Stimulated activated CD8-positive, alpha-beta memory T cell treated with anti-CD3 and anti-CD28 coated beads, Interleukin-2, amount 100 ng/mL, for 48 hours (primary cell): ENCODE measurements around the gene LAMB3.
A peak's percentile ranks its signal among the peaks of the same experiment; 100 is the strongest.

Experiments used
- DNase-seq, 2 donors: peaks; one replicate each; pipeline ENCODE4 v3.0.0-alpha.2; 2020; ENCODE audit warnings: low read depth in 2 of 2

LAMB3 gene

DNA sequence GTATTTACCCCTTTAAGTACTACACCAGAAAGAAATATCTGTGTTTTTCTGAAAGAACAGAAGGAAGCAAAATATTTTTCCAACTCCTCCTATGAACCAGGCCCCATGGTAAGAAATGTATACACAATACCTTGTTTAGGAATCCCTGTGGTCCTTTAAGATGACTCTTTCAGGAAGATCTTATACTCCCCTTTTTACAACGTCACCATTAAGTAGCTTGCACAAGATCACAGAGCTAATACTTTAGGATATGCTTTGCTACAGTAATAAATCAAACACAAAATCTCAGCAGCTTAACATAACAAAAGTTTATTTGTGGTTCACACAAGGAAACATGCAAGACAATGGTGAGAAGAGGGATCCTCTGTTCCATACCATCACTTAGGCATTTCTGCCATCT is 8.8 kb upstream of the LAMB3 start:
- DNase-seq: no peak

DNA sequence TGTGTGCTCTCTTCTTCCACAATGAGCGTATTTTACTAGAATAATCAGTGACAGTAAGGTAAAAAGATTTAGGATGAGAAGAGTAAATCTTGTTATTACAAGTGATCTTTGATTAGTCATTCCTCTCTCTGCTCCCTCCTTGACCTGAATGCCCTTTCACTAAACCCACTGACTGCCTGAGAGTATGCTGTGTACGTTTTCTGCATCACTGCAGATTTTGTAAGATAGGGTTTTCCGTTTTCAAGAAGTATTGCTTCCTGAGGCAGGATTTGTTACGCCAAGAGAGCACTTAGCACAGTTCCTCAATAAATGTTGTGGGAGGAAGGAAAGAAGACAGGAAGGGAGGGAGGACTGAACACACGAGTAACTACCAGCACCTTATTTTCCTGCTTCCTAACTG is 7.7 kb upstream of the LAMB3 start:
- DNase-seq: no peak

DNA sequence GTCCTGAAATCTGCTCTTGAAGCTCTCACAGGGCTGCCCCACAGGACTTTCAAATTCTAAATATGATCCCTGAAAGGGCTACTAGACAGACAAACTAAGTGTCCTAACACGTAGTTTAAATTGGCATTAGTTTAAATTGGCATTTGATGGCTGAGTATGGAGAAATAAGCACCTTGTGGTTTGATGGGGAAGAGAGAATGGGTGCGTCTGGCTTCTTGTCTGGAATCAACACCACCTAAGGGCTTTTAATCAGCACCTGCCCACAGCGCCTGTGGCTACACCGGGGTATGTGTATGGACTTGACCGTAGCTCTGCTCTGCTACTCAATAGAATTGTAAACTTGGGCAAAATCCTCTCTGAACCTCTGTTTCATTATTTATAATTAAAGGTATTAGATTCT is 5.7 kb upstream of the LAMB3 start:
- no peak for DNase-seq

DNA sequence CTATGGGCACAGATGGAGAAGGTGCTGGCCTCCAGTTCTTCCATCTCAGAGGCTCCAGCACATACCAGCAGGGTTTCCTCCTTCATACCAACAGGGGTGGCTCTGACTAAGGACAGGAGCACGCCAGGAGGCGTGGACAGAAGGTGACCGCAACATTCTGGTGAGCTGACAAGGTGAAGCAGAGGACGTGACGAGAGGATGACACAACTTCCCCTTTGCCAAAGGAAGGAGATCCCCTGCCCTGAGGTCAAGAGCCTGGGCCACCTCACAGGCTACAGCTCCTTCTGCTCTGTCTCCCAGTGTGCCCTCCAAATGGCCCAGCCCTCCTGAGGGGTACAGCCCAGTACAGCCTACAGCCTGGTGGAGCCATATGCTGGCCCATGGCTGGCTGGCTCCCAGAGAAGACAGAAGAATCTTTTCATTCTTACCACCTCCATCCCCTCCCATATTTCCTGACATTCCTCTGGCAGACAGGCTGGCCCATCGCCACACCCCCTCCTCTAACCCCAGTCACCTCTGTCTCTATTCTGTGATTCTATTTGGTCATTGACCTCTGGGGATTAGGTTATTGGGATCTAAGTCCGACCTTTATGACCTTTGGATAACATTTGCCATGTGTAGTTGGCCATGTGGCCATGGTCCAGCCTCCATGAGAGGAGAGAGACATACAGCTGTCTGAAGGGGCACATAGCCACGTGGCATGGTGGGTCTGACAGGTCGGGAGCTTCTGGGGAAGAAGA is 5.1 kb upstream of the LAMB3 start:
- DNase-seq: no peak

DNA sequence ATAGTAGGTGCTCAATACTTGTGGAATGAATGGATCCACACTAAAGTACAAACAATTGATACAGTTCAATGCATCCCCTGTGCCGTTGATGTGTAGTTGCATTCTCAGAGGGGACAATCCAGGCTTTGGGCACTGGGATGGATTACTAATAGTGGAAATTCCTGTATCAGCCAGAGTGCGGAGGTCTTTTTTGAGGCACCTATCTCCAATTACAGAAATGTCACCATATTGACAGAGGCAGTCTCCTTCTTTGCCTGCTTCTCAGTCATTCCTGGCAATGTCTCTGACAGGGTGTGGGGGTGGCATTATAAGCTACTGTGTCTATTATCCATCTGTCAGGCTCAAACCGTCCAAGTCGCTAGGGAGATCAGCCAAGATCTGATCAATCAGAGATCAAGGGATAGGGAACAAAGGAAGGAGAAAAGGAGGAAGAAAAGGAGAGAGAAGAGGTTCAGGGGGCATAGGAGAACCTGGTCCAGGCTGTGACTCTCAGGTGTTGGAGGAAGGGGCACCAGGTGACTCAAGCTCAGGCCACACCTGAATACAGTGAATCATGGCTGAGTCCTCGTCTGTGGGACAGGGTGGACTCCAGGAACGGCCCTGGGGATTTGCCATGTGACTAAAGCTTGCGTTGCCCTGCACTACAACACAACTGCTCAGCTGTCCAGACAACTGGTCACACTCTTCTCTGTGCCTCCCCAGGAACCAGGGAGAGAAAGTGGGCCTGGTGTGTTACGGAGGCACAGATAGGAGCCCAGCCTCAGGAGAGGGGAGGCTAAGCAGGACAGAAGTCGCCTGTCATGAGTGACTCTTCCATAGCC is 3.4 kb upstream of the LAMB3 start:
- no peak for DNase-seq

DNA sequence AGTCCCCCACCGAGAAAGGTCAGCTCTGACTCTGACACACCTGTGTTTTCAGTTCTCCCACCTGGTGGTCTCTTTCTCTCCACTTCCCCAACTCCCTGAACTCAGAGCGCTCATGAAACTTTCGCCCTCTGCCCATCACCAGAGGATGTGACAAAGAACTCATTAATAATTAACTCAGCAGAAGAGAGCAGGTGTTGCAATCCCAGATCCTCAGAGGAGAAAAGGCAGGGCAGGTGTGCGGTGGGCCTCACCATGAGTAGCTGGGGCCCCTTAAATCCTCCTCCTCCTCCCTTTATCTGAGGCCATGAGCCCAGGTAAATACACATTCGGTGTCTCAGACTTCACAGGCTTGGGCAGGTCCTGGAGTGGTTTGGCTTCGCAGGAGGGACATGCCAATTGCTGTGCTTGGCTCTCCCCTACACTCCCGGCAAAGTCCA is 1.7 kb upstream of the LAMB3 start:
- DNase-seq: no peak

DNA sequence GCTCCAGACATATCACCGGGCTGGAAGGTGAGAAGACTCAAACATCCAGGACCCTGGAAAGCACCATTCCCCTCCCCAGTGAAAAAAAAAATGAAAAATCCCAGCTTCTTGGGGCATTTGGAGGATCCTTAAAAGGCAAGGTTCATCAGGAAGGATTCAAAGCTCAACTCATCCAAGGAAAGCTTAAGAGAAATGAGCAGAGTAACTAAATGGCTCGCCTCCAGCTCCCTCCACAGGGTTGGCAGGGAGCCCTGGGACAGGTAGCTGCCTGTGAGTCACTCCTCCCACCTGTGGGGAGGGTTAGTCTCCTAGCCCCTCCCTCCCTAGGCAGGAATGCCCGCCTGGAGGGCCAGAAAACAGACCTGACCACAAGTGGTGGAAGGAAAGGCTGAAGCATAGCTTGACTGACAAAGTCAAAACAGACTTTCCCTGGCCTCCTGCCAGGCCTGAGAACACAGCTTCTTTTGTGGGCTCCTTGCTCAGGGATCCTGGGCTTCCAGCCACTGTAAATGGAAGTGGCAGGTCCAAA is 712 bp upstream of the LAMB3 start:
- peak; percentile 50 to 51 for DNase-seq

DNA sequence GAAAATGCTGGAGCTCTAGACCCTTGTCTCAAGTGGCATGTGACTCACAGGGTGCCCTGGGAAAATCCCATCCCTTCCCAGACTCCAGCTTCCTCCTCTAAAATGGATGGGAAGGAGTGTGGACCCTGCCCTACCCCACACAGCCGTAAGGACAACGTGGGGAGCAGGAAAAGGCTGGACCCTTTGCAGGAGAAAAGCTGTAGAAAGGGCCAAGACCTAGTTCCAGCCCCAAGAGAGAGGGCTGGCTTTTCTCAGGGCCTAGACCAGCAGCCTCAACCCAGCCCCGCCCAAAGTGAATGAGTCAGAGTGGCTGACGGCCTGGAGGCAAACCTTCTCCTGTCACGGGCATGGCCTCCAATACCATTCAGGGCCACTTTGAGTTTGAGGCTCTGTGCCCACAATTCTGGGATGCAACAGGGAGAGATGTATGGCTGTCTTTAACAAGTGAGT is 1.1 kb downstream of the LAMB3 start:
- DNase-seq: peak; percentile 56 to 62

DNA sequence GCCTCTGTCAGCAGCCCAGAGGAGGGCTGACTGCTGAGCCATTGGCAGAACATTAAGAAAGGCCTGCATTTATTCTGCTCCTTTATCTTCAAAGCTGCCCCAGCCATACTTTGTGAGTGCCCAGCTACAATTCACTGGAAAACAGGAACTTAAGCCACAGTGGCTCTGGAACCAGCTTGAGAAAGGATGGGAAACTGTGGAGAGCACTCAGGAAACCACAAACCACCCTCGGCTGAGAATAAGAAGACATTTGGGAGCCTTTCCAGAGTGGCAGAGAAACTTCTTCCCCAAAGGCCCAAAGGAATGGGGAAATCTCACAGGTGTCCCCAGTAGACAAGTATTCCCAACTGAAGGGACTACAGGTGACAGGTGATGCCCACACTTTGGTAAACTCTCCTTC is 1.8 kb downstream of the LAMB3 start:
- no peak for DNase-seq

DNA sequence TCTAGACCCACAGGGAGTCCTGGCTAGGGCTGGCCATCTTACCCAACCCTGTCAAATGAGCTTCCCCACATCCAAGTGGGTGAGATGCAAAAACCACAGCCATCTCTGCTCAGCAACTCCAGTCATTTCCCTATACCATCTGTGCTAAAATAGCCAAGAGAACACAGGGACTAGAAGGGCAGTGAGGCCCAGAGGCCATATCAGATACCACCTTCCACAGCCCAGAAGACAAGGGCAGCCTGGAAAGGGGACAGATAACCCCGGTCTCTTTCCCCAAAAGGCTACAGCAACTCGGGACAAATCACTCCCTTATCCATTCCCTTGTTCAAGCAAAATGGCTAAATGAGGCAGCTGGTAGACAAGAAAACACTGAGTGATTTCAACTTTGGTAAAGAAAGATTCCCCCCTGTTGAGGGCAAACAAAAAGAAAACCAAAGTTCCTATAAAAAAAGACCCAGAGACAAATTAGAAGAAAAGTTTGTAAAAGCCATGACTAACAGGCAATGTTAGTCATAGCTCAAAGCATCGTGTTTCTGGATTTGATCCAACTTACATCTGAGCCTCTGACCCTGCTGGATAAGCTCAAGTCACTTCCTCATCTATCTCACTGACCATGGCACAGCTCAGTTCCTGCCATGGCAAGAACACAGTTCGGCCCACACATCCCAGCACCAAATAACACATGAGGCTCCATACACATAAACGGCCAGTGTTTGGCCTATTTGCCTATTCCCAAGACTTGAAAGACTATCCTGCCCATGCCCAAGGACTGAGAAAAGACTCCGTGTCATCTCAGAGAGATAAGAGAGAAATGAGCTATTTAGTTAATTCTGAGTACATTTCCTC is 3.1 kb downstream of the LAMB3 start:
- DNase-seq: no peak

DNA sequence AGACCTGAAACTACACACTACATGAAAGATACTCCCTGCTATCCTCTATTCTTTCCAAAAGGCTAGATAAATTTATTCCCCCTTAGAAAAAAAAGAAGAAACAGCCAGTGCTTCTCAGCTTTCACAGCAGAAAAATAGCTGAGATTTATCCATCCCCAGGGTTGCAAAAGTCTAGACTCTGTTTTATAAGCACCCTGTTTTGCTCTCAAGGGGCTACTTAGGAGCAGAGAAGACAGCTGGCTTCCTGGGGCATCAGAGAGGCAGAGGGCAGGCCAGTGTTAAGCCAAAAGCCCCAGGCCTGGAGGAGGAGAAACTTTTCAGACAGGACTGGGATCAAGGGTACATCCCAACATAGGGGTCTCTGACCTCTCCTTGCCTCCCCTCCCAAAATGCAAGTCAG is 3.9 kb downstream of the LAMB3 start:
- DNase-seq: no peak

DNA sequence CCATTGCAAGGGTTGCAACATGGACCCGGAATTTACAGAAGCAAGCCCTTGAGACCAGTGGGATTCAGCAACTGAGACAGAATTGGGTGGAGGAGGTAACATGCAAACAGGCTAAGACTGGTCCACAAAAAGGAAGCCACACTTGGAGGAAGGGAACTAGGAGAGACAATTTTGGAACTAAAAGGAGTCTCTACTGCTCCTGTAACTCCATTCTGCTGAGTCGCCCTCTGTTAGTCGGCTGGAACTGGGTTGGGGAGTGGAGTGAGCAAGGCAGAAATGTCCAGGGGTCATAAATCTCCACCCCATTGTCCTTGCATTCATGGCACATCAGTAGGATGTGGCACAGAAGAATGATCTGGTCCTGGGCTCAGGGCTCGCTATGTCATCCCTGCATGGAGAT is 5.1 kb downstream of the LAMB3 start:
- no peak for DNase-seq

DNA sequence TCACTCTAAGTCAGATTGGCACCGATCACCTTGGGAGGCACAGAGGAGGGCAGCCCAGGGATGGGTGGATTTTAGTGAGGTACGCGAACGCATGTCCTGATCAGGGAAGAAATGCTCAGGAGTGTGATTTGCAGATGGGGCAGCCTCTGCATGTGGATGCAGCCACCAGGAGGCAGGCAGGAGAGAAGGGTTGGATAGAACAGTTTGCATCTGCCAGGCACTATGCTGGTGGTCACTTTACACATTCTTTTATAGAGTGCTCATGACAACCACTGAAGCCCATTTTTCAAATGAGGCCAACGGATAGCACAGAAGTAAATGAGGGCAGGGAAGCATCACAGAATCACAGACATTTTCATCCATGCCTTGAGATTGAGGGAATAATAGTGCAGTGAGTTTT is 5.7 kb downstream of the LAMB3 start:
- no peak for DNase-seq

DNA sequence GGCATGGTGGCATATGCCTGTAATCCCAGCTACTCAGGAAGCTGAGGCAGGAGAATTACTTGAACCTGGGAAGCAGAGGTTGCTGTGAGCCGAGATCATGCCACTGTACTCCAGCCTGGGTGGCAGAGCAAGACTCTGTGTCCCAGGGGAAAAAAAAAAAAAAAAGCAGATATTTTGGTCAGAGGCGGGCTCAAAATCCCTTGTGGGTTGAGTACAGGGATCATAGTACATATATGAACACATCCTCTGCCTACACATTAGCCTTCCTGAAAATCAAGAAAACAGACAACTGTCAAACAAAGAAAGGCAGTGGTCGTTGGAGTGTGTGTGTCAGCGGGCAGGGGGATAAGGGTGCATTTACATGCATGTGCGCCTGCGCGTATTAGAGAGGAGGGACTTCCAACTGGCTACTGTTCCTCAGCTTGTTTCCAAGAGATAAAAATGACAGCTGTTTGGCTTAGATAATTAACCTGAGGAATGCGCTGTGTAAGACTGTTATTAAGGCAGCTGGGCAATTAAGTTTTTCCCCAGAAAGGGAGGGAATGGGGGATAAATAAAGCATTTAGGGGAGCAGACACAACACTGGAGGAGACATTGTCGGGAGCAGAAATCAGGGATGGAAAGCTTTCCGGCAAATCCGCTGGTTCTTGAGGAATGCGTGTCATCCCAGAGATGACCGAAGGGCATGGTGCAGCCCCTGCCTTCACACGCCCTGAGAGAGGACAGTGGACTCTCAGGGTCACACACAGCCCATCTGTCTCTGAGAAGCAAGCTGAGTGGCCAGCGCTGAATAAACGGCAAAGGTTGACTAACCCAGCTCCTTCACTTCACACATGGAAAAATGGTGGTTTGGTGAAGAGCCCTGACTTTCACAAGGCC is 6.4 kb downstream of the LAMB3 start:
- DNase-seq: no peak

DNA sequence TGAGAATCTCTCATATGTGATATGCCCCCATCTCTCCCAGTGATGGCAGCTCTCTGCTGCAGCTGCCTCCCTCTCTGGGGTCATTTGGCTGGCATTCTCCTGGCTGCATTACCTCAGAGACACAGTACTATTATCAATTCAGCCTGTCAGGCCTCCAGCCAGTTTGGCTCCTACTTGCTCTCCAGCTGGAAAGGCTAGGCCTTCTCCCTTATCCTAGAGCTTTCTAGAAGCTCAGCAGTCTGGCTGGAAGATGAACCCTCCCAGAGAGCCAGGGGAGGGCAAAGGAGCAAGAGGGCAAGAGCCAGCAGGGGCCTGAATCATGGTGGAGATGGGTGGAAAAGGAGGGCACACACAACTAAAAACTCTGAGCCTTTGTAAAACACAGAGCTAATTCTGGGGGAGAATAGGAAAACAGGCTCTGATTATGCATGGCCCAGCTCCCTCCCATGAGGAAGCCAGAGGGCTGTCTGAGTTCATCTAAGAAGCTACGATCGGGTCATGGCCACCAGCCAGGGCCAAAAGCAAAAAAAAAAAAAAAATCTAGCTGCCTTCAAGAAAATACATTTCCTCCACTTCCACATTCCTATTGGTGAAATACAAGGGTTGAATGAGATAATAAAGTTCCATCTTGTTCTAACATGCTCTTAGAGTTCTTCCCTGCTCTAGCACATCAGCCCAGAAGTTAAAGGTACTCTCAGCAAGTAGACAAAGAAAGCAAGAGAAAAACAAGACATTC is 8.8 kb downstream of the LAMB3 start:
- no peak for DNase-seq

DNA sequence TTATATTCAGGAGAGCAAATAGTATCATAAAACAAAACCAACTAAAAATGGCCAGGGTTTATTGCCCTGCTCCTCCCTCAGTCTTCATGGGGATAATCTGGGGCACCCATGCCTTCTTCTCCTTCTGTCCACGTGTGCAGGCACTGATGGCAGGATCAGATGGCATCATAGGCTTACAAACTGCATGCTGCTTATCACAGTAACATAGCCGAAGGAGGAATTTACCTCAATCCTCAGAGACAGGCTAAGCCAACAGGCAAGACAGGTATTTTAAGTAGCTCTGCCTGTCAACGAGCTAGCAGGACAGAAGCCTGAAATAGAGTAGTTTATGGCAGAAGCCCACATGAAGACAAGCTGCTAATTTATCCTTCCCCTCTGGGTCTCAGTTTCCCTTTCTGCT is 9.4 kb downstream of the LAMB3 start:
- DNase-seq: no peak

DNA sequence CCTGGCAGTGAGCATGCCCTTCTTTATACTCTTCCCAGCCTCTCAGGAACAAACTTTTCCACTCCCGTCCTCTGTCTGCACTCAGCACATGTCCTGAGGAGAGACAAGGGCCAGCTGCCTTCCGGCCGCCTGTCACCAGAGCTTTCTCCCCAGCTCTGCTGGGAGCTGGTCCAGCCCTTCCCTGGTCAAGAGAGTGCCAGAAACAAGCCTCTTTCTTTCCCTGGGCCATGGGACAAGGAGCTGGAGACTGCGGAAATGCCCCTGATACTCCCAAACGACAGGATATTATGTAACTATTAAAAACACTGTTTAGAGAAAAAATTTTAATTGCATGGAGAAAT is 10.4 kb downstream of the LAMB3 start:
- no peak for DNase-seq

DNA sequence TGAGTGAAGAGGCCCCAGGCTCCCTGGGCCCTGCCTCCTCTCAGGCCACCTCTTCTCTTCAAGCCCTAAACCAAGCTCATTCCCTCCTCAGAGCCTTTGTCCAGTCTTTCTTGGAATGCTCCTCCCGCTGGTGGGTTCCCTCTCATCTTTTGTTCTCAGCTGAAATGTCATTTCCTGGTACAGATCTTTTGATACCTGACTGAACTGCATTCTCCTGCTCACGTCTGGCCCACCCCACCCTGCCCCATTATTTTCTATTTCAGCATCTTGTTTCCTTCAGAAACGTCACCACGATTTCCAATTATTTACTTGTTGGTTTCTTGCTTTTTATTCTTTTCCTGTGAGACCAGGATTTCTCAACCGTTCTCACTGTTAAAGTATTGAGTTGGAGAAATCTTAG is 16.4 kb downstream of the LAMB3 start:
- DNase-seq: no peak

DNA sequence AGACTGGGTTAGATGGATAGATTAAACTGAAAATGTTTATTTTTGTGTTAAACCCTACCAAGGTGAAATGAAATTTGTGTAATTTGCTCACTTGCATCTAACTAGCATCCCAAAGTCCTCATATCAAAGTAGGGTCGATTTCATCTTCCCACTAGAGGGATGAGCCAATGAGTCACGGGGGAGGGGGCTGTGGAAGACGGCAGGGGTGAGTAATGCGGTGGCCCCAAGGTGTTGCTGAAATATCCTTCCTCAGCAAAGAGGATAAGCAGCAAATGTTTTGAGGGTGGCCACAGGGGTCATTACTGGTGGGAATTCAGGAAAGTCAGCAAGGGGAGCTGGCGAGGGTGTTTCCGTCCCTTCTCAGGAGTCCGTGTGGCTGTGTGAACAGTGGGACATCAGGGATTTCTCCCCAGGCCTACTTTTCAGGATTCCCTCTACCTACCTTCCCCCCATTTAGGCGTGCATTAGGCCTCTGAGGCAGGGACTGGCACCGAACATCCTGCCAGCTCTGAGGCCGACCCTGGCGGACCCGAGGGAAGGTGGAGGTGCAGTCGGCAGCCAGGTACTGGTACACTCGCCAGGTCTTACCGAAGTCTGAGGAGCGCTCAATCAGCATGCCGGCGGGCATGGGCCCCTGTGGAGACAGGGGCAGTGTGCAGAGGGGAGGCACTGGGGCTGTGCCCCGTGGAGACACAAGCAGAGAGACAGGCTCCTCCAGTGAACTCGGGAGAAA is 18.1 kb downstream of the LAMB3 start:
- DNase-seq: no peak
